Upper lobe of left lung (tissue), 4 donors: ENCODE data around the gene SURF4.

Source experiments
- EP300 ChIP-seq, 4 donors: sonication (generic); formaldehyde crosslinking; IDR thresholded peaks; one replicate each; pipeline ENCODE4 v1.5.1; 2017; ENCODE audit warnings: antibody characterized with exemption in 4 of 4, control low read depth in 2 of 4
- POLR2A ChIP-seq, 4 donors: fragments of 450-650 bp; IDR thresholded peaks; one replicate each; pipeline ENCODE4 v1.5.1; 2016 to 2017; ENCODE audit warnings: antibody characterized with exemption in 4 of 4, mild to moderate bottlenecking in 2 of 4
- POLR2AphosphoS5 ChIP-seq, 2 donors: sonication (generic); formaldehyde crosslinking; IDR thresholded peaks; one replicate each; pipeline ENCODE4 v1.5.1; 2017; ENCODE audit warnings: antibody characterized with exemption in 2 of 2
- TF ChIP-seq, protein P1 (sequence below), 6 experiments: fragments of 450-650 bp in 4 of 6; fragments of 200-600 bp in 2 of 6; sonication (generic) in 2 of 6; IDR thresholded peaks; one replicate each; pipeline ENCODE4 v1.5.1; 2016 to 2019; ENCODE audit warnings: antibody characterized with exemption in 6 of 6

DNA sequence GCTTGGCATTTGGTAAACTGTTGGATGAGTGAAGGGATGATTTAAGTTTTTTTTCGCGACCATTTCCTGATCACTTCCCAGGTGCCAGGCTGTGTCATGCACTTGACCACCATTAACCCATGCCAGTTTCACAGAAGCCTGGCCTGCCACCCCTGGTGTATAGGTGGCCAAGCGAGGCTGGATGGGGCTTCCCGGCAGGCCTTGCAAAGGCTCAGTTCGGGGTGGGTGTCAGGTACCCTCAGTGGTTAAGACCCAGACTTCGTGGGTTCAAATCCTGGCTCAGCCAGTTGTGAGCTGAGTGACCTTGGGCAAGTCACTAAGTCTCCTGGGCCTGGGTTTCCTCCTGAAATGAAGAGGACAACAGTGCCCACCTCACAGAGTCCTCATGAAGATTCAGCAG, 30.3 kb downstream of the SURF4 start:
- TF ChIP-seq POLR2A (IDR thresholded peaks at IDR 0.05) (no peak), POLR2AphosphoS5 (IDR thresholded peaks at IDR 0.05) (no peak), EP300 (IDR thresholded peaks at IDR 0.05) (no peak)
- TF ChIP-seq, protein P1, sequence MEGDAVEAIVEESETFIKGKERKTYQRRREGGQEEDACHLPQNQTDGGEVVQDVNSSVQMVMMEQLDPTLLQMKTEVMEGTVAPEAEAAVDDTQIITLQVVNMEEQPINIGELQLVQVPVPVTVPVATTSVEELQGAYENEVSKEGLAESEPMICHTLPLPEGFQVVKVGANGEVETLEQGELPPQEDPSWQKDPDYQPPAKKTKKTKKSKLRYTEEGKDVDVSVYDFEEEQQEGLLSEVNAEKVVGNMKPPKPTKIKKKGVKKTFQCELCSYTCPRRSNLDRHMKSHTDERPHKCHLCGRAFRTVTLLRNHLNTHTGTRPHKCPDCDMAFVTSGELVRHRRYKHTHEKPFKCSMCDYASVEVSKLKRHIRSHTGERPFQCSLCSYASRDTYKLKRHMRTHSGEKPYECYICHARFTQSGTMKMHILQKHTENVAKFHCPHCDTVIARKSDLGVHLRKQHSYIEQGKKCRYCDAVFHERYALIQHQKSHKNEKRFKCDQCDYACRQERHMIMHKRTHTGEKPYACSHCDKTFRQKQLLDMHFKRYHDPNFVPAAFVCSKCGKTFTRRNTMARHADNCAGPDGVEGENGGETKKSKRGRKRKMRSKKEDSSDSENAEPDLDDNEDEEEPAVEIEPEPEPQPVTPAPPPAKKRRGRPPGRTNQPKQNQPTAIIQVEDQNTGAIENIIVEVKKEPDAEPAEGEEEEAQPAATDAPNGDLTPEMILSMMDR (IDR thresholded peaks at IDR 0.05): no peak
